GM19452 (cell line): ENCODE results near the gene FAM163B.
"Not testable (repeated sequence)": the region's sequence is repeated elsewhere in the genome, so short reads cannot be mapped to it uniquely, and the experiment has no call there.

Experiments
- ATAC-seq: cut with Tn5 transposase; IDR thresholded peaks from one replicate; pipeline ENCODE4 v1.9.1; 2021; ENCODE audit not compliant: unreplicated experiment

FAM163B gene

DNA sequence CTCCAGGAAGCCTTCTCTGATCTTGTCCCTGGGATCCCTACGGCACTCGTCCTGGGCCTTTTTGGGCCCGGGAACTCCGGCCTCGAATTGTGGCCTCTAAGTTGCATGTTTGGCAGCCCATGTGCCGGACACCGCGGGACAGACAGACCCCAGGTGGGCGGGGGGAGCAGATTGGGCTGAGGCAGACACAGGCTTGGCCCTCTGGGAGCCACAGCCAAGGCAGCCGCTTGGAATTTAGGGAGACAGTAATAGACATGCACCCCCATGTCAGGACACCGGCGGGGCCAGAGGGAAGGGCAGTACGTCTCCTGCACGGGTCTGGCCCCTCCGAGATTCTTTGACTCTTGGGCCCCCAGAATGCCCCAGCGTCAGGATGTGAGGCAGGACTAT, 38.5 kb downstream of the FAM163B start:
- ATAC-seq, result no peak

DNA sequence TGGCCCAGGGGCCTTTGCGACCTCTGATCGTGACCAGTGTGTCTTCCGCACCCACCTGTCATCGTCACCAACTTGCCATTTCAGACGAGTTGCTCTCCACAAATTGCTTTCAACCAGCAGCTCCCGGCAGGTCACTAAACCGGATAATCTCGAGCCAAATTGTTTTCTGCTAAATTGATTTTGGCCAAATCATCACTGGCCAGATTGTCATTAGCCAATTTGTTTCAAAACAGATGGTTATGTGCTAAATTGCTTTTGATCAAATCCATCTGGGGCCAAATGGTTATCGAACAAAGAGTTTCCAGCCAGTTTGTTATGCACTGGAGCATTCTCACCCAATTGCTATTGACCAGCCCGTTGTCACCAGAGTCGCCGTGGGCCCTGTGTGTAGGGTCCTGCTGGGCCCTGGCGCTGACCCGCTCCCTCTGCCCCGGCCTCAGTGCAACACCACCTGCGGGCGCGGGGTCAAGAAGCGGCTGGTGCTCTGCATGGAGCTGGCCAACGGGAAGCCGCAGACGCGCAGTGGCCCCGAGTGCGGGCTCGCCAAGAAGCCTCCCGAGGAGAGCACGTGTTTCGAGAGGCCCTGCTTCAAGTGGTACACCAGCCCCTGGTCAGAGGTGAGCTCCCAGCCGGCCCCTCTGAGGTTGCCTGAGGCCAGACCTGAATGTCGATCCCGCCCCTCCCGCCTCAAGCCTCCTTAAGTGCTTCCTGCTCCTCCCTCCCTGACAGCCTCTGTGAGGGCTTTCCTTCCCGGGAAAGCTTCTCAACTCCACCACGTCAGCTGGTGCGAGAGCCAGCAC, 39.1 kb downstream of the FAM163B start:
- no peak for ATAC-seq

DNA sequence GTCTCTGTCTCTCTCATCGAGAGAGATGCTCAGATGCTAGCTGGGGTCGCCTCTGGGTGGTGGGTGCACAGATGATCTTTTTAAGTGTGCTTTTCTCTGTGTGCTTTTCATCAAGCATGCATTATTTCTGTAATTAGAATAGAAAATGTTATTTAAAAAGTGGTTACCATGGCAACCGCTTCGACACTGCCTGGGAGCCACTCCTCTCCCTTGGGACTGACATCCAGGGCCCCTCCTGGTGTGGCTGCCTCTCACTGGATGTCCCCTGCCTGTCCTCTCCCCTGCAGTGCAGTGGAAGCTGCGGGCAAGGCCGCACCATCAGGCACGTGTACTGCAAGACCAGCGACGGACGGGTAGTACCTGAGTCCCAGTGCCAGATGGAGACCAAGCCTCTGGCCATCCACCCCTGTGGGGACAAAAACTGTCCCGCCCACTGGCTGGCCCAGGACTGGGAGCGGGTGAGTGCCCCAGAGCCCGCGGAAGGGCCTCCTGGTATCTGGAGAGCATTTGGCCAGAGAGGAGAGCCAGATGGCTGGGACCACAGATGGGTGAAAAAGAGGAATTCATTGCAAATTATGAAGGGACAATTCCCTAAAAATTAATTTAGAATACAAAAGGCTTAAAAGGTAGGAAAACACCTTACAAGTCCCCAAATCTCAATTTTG, 39.9 kb downstream of the FAM163B start:
- no peak for ATAC-seq

DNA sequence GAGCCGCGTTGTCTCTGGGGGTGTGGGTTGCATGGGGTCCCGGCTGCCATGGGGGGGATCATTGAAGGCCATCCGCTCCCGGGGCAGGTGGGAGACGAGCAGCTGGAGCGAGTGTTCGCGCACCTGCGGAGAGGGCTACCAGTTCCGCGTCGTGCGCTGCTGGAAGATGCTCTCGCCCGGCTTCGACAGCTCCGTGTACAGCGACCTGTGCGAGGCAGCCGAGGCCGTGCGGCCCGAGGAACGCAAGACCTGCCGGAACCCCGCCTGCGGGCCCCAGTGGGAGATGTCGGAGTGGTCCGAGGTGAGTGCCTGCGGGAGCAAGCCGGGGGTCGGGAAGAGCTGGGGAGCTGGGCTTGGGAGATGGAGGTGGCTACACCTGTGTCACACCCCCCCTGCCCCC, 41.0 kb downstream of the FAM163B start:
- no peak for ATAC-seq

DNA sequence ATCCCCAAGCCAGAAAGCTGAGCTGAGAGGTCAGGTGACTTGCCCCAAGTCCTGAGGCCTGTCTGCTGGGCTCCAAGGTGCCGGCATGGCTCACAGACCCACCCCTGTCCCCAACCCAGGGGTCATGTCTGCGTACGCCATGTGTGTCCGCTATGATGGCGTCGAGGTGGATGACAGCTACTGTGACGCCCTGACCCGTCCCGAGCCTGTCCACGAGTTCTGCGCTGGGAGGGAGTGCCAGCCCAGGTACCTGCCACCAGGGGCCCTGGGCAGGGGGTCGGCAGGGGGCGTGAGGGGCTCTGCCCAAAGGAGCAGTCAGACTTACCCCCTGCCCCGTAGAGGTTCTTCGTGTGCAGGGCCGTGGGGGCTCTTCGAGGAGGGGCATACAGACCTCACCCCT, 42.4 kb downstream of the FAM163B start:
- no peak for ATAC-seq

DNA sequence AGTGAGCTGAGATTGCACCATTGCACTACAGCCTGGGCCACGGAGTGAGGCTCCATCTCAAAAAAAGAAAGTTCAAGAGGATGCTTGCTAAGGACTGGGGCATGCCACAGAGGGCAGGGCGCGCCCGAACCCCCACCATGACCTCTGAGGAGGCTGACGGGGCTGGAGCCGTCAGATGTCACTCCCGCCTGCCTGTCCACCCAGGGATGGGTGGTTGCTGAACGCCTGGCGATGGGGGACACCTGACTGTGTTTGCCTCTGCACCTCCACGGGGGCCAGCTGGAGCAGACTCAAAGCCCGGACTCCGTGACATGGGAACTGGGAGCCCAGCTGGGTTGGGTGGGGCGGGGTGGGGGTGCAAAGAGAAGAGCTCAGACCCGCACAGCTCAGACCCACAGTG, 42.8 kb downstream of the FAM163B start:
- ATAC-seq, result no peak

DNA sequence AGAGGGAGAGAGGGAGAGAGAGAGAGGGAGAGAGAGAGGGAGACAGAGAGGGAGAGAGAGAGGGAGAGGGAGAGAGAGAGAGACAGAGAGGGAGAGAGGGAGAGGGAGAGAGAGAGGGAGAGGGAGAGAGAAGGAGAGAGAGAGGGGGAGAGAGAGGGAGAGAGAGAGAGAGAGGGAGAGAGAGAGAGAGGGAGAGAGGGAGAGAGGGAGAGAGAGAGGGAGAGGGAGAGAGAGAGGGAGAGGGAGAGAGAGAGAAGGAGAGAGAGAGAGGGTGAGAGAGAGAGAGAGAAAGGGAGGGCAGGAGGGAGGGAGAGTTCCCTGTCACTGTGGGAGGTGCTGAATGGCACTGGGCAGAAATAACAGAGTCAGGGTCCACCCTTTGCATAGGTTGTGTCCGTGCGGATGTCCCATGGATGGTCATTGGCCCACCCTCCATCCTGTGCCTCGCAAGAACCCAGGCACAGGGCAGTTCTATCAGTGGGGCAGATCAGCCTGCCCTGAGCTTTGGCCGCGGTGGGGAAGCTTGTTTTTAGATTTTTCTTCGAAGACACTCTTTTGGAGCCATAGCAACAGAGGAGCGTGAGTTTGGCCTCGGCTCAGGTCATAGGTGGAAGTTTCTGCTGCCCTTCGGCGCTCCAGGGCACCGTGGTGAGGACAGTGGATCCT, 44.6 kb downstream of the FAM163B start:
- no peak for ATAC-seq

DNA sequence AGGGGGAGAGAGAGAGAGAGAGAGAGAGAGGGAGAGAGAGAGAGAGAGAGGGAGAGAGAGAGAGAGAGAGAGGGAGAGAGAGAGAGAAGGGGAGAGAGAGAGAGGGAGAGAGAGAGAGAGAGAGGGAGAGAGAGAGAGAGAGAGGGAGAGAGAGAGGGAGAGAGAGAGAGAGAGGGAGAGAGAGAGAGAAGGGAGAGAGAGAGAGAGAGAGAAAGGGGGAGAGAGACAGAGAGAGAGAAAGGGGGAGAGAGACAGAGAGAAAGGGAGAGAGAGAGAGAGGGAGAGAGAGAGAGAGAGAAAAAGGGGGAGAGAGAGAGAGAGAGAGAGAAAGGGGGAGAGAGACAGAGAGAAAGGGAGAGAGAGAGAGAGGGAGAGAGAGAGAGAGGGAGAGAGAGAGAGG, 45.4 kb downstream of the FAM163B start:
- not testable (repeated sequence) for ATAC-seq

DNA sequence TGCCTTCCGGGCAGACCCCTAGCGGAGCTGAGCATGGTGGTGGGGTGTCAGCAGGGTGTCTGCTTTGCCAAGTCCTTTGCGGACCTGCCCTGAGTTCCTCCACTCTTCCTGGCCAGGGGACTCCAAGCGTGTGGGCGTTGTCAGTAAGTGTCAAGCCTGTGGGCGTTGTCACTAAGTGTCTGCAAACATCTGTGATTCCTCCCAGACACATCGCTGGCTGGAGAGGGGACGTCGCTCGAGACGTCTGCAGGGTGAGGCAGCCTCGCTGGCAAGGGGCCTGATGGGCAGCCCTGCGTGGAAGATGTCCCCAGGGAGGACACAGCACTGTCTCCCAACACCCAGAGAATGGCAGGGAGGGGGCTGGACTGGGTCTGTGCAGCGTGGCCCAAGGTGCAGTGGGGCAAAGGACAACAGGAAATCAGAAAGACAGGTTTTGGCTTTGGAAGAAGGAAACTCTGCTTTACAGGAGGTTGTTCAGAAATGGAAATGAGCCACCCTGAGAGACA, 45.8 kb downstream of the FAM163B start:
- ATAC-seq, result no peak

DNA sequence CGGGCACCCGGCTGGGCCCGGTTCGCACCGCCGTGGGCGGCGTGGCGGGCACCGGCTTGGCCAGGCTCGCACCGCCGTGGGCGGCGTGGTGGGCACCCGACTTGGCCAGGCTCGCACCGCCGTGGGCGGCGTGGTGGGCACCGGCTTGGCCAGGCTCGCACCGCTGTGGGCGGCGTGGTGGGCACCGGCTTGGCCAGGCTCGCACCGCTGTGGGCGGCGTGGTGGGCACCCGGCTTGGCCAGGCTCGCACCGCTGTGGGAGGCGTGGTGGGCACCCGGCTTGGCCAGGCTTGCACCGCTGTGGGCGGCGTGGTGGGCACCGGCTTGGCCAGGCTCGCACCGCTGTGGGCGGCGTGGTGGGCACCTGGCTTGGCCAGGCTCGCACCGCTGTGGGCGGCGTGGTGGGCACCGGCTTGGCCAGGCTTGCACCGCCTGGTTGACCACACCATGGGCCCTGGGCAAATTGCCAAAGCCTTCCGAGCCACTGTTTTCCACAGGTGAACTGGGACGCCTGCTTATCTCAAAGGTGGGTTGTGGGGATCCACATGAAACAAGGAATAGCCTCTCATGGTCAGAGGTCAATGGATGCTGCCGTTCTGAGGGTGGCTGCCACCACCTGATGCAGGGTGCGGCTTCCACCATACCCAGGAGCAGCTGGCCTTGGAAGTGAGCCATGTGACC, 46.4 kb downstream of the FAM163B start:
- no peak for ATAC-seq

DNA sequence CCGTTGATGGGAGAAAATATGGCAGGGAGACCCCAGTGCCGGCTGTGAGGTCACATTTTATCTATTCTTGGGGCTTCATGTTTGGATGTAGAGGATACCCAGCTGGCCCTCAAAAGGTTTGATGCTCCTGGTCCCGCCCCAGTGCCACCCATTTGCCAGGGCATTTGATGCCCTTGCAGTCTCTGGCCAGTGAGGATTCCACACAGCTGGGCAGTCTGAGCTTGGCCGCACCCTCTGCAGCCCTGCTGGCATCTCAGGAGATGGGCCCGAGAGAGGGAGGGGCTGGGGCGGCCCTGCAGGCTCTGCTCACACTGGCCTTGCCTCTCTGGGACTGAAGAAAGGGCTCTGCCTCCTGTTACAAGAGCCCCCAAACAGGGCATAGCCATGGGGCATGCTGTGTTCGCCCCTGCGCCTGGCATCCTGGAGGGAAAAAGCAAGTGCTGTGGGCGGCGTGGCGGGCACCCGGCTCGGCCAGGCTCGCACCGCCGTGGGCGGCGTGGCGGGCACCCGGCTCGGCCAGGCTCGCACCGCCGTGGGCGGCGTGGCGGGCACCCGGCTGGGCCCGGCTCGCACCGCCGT, 47.1 kb downstream of the FAM163B start:
- ATAC-seq, result no peak

DNA sequence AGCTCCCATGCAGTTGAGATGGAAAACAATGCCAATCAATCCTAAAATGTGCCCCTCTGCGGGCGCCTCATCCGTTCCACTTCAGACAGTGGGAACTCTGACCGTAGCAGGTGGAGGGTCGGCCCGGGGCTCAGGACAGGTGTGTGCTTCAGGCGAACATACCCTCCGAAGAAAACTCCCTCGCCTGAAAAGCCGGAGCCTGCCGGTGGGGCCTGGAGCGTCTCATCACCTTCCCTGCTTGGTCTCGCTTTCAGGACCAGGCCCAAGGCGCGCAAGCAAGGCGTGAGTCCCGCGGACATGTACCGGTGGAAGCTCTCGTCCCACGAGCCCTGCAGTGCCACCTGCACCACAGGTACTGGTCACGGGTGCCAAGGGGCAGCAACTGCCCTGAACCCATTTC, 48.2 kb downstream of the FAM163B start:
- no peak for ATAC-seq

DNA sequence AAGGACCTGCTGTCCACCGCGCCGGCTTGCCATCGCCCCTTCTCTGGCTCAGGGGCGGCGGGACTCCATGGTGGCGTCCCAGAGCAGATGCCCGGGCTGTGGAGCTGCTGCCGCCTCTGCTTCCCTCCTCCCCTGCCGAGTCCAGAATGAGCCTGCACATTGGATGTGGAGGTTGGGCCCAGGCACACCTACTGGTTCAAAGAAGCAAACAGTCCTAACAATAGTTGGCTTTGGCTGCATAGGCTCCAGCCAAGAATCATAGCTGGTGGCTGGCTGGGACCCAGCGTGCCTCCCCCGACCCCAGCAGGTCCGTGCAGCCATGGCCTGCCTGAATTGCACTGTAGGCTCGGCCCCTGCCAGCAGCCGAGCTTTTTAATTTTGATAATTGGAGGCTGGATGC, 48.9 kb downstream of the FAM163B start:
- no peak for ATAC-seq

DNA sequence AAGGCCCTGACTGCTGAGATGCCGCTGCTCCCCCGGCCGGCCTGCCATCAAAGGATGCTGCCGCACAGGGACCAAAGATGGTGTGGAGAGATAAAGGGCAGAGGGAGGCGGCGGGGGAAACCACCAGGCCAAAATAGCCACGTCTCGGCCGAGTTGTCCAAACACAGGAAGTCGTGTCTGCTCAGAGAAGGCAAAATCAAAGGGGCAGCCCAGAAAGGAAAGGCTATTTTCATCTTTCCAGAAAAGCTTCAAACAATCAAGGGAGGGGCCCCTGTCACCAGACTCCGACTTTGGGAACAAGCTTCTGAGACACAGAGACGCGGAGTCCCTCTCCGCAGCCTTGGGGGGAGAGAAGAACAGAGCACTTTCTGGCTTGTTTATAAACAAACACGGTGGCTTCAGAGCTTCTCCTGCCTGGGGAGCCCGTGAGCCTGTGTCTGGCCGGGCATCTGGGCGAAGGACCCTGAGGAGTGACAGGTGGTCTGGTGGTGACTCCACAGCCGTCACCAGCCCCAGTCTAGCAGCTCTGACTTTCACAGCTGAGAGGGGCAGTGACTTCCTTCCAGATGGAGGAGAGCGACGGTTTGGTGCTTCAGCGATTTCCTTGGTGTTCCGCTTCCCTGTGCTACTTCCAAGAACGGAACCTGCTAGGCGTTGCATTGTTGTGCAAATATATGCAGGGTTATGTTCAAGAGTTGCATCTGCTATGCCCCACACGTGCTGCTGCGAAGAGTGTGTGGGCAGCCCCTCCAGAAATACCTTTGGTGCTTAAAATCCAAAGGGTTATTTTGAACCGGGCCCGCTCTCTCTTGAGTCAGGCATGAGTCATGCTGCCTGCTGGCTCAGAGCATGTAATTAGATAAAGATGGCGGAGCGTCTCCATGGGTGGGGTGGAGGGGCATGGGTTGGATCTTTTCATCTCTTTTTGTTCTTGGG, 50.7 kb downstream of the FAM163B start:
- peak; percentile 51 for ATAC-seq

DNA sequence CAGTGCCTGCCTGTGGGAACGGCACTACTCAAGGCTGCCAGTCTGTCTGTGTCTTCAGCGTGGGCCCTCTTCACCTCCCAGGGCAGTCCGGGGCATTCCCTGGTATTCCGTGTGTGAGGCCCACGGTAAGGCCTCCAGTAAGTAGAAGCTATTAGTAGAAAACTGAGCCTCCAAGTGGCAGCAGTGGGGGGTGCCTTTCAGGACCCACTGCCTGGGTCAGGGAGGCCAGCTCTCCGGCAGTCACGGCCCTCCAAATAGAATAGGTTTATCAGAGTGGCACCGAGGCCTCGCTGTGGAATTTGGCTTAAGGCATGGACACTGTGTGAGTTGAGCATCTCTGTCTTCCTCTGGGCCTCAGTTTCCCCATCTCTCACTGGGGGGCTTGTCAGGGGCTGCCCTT, 51.6 kb downstream of the FAM163B start:
- ATAC-seq, result no peak

DNA sequence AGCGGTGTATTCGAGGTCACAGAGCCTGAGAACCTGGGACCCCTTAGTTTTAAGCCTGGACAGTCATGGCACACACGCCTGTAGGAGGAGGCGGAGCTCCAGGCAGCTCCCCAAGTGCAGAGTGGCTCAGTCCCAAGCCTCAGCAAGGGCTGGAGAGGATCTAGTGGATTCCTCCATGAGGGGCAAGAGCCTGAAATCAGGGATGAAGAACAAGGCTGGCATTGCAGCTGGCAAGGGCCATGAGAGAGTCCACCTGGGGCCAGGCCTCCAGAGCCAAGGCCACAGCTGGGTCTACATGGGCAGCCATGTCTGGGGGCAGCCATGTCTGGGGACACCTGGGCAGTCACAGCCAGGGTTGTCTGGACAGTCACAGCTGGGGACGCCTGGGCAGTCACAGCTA, 52.8 kb downstream of the FAM163B start:
- ATAC-seq, result no peak

DNA sequence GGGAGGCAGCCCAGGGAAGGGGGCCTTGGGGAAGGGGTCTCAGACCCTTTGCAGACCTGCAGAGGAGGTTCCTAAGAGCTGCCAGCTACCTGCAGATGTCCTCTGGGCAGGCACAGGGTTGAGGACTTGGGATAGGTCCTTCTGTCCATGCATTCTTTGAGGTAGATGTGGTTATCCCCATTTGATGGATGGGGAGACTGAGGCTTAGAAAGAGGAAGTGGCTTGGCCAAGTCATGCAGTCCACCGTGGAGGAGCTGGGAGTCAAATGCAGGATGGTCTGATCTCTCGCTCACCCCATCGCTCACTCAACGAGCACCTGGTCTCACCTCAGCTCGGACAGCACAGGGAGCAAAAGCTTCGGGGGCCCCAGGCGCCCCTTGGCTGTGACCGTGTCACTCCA, 54.5 kb downstream of the FAM163B start:
- ATAC-seq, result no peak

DNA sequence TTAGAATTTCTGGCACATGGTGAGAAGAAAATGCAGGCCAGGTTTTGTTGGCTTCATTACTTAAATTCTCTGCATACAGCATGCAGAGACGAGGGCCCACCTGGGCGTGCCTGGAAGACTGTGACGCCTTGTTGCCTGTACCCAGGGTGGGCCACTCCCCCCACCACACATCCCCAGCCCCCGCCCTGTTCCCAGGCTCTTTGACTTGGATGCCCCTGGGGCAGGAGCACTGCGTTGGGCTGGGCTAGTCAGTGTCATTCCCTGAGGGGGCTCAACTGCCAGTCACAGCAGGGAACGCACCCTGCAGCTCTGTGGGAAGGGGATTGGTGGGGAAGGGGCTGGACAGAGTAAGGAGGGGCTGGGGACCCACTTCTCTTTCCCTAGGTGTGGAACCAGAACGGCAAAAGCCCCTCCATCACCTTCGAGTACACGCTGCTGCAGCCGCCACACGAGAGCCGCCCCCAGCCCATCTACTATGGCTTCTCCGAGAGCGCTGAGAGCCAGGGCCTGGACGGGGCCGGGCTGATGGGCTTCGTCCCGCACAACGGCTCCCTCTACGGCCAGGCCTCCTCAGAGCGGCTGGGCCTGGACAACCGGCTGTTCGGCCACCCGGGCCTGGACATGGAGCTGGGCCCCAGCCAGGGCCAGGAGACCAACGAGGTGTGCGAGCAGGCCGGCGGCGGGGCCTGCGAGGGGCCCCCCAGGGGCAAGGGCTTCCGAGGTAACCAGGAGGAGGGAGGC, 55.0 kb downstream of the FAM163B start:
- no peak for ATAC-seq

DNA sequence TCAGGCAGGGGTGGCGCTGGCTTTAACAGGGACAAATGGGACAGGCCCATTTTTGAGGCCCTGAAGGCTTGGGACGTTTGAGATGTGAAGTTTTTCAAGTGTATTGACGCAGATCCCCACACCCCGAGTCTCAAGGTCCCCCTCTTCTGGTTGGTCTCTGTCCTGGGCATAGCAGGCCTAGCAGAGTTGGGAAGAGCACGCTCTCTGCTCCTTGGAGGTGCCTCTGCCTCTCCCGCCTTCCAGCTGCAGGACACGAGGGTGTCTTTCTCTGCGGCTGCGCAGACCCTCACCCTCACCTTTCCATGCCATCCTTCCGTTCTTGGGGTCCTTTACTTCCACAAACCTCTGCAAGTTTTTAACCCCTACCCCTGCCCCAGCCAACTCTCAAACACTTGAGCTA, 56.1 kb downstream of the FAM163B start:
- ATAC-seq, result no peak
